Stimulated activated naive CD8-positive, alpha-beta T cell treated with anti-CD3 and anti-CD28 coated beads, Interleukin-15, Interleukin-2, amounts not matched to agents 100 U/mL and 50 U/mL, for 24 hours (primary cell): ENCODE data around the gene ADIPOR2.
"Not testable (repeated sequence)": the region's sequence is repeated elsewhere in the genome, so short reads cannot be mapped to it uniquely, and the experiment has no call there.

Source experiments
- ATAC-seq: fragments of 150-1000 bp; cut with Tn5 transposase; one replicate; pipeline ENCODE4 v1.10.0; 2021
- DNase-seq: peaks from one replicate; pipeline ENCODE4 v3.0.0; 2021

Gene ADIPOR2

DNA sequence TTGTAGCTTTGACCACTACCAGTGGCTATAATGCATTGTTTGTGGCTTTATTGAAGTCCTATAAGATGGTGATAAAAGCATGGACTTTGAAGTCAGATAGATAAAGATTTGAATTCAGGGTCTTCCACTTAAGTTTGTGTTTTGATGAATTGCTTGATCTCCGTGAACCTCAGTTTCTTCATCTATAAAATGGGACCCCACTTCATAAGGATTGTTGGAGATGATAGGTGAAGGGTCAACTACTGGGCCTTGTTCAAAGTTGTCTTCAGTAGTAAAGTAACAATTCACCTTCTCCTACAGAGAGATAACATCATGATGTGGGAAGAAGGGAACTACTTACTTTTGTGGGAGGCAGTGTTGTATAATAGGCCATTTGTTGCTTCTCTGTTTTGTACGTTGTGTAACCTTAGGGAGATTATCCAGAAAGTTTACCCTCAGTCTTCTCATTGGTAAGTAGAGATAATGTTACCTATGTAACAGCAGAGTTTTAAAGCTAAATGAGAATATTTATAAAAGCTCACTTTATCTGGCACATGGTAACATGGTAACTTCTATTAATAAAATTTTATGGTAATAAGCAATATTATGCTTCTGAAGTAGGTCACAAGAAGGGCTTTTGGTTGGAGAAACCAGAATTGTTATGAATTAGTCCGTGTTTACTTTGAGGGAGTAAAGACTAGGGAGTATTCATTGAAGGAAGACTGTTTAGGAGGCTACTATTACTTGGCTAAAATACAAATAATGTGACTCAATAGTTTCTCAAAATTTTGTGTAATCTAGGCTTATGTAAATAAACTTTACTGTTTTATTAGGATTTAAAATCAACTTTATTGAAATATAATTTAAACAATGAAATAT lies 15.1 kb downstream of the ADIPOR2 start:
- no peak for DNase-seq
- no peak for ATAC-seq

DNA sequence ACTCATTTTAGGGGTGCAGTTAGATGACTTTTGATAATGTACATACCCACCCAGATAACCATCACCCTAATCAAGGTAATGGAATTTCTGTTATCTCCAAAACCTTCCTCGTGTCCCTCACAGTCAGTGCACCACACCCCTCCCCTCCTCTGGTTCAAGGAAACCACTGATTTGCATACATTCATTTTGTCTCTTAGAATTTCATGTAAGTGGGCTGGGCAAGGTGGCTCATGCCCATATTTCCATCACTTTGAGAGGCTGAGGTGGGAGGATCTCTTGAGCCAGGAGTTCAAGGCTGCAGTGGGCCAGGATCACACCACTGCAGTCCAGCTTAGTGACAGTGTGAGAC lies 15.7 kb downstream of the ADIPOR2 start:
- ATAC-seq (peak; percentile 40), DNase-seq (peak; percentile 9)

GRCh38 chr12:1707051-1707450 lies 16.2 kb downstream of the ADIPOR2 start:
- ATAC-seq (no peak), DNase-seq (no peak)

DNA sequence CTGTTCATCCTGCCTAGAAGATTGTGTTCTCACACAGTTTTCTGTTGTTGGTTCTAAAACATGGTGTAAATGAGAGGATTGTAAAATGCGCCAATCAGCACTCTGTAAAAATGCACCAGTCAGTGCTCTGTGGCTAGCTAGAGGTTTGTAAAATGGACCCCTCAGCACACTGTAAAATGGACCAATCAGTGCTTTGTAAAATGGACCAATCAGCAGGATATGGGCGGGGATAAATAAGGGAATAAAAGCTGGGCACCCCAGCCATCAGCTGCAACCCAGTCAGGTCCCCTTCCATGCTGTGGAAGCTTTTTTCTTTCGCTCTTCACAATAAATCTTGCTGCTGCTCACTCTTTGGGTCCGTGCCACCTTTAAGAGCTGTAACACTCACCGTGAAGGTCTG lies 19.1 kb downstream of the ADIPOR2 start:
- DNase-seq, ATAC-seq: not testable (repeated sequence)

GRCh38 chr12:1710870-1711269 lies 20.0 kb downstream of the ADIPOR2 start:
- DNase-seq, ATAC-seq: not testable (repeated sequence)

- not testable (repeated sequence) for ATAC-seq, DNase-seq
Measured at GRCh38 chr12:1711536-1712211, 20.8 kb downstream of the ADIPOR2 start.

DNA sequence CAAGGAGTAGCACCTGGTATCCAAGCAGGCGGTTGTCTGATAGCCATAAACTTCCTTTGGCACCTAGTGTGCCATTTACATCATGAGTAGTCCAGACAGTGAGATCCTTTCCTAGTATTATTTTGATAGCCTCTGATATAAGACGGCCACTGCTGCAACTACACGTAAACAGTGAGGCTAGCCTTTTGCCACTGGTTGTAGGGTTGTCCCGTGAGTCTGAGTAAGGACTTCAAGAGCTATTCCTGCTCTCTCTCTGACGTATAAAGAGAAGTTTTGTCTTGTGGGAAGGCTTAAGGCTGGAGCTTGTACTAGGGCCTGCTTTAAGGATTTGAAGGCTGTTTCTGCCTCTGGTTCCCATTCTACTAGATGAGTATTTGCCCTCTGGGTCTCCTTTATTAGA lies 21.4 kb downstream of the ADIPOR2 start:
- DNase-seq, ATAC-seq: not testable (repeated sequence)

DNA sequence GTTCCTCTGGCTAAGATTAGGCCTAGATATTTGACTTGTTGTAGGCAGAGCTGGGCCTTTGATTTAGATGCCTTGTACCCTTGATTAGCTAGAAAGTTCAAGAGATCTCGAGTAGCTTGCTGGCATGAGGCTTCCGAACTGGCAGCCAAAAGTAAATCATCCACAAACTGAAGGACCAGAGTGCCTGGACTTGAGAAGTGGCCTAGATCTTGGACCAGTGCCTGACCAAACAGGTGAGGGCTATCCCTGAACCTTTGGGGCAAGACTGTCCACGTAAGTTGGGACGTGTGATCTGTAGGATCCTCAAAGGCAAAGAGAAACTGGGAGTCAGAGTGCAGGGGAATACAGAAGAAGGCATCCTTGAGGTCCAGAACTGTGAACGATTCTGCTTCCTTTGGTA lies 22.0 kb downstream of the ADIPOR2 start:
- not testable (repeated sequence) for ATAC-seq, DNase-seq

DNA sequence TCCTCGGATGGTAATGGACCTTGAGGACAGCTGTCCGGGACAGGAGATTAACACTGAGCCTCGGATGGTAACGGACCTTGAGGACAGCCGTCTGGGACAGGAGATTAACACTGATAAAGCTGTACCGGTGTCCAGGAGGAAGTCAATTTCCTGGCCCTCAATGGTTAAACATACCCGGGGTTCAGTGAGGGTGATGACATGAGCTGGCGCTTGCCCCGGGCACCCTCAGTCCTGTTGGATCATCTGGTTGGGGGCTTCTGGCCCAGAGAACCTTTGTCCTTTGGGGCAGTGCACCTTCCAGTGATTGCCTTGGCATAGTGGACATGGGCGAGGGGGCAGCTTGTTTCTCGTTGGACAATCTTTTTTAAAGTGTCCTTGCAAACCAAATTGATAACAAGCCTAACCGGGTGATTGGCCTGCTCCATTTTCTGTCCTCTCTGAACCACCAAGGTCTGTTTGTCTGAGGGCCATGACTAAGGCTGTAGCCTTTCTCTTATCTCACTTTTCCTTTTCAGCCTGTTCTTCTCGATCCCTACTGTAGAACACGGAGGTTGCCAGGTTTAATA lies 23.0 kb downstream of the ADIPOR2 start:
- not testable (repeated sequence) for DNase-seq, ATAC-seq

DNA sequence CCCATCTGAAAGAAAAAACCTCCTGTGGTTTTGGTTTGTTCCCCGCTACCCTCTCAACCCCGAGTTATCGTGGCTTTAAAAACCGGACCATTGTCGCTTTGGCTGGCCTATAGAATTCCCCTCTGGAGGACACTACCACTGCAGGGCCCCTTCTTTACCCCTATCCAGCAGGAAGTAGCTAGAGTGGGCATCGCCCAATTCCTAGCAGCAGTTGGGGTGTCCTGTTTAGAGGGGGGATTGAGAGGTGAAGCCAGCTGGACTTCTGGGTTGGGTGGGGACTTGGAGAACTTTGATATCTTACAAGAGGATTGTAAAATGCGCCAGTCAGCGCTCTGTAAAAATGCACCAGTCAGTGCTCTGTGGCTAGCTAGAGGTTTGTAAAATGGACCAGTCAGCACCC lies 24.6 kb downstream of the ADIPOR2 start:
- peak; percentile 16 for DNase-seq
- not testable (repeated sequence) for ATAC-seq

GRCh38 chr12:1716215-1716862 lies 25.5 kb downstream of the ADIPOR2 start:
- DNase-seq (no peak), ATAC-seq (no peak)

DNA sequence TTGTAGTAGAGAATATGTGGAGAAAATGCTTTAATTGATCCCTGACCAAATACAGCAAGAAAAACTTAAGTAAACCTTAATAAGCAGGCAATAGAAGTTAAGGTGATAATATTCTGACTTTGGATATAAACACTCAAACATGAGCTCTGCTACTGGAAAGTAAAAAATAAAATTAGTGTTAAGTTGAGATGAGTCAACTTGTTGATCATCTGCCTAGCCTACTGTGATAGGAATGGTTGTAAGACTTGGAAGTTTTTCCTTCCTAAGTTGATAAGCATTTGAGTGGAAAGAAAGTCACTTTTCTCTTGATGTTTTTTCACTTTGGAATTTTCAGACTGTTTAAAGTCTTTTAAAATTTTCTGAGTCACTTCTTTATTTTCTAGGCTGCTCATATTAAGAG lies 26.0 kb downstream of the ADIPOR2 start:
- DNase-seq (no peak), ATAC-seq (no peak)

DNA sequence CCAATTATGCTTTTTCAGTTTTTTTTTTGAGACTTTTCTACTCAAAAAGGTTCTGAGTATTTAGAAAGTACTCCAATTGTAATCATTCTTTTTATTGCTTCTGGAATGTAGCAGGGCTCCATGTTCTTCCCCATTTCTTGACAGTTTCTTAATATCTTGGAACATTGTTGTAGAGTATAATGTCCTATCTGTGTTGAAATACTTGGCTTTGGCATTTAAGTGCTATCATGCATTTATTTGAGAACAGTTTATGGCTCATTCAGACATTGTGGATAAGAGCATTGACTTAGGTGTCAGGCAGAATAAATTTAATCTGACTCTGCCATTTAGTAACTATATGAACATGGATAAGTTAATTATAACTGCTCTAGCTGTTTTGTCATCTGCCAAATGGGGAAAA lies 28.3 kb downstream of the ADIPOR2 start:
- ATAC-seq = no peak

DNA sequence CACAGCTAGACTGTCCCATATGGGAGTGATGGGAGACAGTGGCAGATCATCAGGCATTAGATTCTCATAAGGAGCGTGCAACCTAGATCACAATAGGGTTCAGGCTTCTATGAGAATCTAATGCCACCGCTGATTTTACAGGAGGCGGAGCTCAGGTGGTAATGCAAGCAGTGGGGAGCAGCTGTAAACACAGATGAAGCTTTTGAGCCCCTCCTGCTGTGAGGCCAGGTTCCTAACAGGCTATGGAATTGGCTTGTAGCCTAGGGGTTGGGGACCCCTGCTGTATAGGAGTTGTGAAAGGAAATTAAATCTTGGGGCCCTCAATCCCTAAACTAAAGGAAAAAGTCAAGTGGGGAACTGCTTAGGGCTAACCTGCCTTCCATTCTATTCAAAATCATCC lies 29.6 kb downstream of the ADIPOR2 start:
- ATAC-seq = no peak
- no peak for DNase-seq

More for the DNA sequence above, 28.3 kb downstream of the ADIPOR2 start:
- no peak for DNase-seq

- DNase-seq (no peak), ATAC-seq (no peak)
Measured at GRCh38 chr12:1723721-1724120, 32.9 kb downstream of the ADIPOR2 start.

GRCh38 chr12:1724250-1724649 lies 33.4 kb downstream of the ADIPOR2 start:
- no peak for DNase-seq
- no peak for ATAC-seq

DNA sequence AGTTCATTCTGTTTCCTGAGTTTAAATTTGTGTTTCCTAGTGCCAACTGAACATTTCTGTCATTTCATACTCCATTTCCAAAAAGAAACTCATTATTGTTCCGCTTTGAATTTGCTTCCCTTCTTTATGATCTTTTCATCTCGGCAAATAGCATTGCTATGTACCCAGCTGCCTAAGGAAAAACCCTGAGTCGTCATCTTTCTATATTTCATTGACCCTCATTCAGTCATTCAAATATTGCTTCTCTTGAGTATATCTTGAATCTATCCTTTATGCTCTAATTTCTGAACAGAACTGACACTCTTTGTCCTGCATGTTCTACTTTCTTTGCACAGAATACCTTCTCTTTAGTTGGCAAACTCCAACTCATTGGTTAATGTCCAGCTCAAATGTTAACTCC lies 35.9 kb downstream of the ADIPOR2 start:
- ATAC-seq (no peak), DNase-seq (no peak)

DNA sequence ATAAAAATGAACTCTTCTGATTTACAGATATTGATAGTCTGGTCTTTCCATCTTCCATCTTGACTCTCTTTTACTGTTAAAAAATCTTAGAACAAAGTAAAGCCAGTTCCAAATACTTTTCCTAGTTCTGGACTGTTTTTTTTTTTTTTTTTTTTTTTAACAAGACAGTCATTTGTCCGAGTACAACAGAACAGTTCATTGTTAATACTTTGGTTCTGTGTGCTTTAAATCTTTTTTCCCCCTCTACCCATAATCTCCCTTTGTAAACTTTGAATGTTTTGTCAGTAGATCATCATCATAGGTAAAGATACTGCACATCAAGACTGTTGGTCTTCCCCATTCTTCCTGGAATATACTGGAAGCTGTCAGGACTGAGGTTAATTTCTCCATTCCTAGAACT lies 38.0 kb downstream of the ADIPOR2 start:
- no peak for ATAC-seq
- DNase-seq = no peak

DNA sequence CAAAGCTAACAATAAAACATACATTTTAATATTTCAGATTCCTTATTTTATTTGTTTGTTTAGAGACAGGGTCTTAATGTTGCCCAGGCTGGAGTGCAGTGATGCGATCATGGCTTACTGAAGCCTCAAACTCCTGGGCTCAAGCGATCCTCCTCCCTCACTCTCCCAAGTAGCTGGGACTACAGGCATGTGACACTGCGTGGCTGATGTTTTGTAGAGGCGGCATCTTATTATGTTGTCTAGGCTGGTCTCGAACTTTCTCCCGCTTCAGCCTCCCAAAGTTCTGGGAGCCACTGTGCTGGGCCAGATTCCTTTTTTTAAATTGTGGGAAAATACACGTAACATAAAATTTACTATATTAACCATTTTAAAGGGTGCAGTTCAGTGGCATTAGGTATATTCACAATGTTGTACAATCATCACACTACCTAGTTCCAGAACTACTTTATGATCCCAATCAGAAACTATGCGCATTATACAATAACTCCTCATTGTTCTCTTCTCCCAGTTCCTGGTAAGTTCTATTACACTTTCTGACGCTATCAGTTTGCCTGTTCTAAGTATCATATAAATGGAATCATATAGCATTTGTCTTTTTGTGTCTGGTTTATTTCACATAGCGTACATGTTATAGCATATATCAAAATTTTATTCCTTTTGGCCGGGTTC lies 40.3 kb downstream of the ADIPOR2 start:
- no peak for ATAC-seq

GRCh38 chr12:1731688-1732078 lies 40.8 kb downstream of the ADIPOR2 start:
- not testable (repeated sequence) for DNase-seq, ATAC-seq

More for the DNA sequence above, 40.3 kb downstream of the ADIPOR2 start:
- no peak for DNase-seq

- DNase-seq (no peak), ATAC-seq (no peak)
Measured at GRCh38 chr12:1732914-1733313, 42.0 kb downstream of the ADIPOR2 start.

GRCh38 chr12:1733712-1734111 lies 42.8 kb downstream of the ADIPOR2 start:
- ATAC-seq = not testable (repeated sequence)

More at GRCh38 chr12:1733712-1734111, 42.8 kb downstream of the ADIPOR2 start:
- DNase-seq = not testable (repeated sequence)
